ENCODE measurements around the gene FJX1.

FJX1 gene

DNA sequence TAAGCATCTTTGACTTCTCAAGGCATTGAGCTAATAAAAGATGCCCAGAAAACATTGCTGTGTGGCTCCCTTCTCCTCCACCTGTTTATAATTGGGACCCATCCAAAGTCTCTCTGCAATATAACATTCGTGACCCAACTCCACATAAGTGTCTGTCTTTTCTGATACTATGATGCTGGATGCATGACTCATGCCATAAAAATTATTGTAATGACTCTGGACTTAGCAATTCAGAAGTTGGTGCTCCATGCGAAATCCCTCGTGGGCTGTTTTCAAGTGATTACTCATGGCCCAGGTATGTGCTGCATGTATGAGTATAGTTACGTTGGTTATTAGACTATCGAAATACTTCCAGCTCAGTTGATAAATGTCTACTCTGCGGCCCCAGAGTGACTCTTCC is 11.7 kb downstream of the FJX1 start:
- no peak for DNase-seq (ENCODE audit: low spot score)
- TF ChIP-seq, protein P1, sequence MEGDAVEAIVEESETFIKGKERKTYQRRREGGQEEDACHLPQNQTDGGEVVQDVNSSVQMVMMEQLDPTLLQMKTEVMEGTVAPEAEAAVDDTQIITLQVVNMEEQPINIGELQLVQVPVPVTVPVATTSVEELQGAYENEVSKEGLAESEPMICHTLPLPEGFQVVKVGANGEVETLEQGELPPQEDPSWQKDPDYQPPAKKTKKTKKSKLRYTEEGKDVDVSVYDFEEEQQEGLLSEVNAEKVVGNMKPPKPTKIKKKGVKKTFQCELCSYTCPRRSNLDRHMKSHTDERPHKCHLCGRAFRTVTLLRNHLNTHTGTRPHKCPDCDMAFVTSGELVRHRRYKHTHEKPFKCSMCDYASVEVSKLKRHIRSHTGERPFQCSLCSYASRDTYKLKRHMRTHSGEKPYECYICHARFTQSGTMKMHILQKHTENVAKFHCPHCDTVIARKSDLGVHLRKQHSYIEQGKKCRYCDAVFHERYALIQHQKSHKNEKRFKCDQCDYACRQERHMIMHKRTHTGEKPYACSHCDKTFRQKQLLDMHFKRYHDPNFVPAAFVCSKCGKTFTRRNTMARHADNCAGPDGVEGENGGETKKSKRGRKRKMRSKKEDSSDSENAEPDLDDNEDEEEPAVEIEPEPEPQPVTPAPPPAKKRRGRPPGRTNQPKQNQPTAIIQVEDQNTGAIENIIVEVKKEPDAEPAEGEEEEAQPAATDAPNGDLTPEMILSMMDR (IDR thresholded peaks at IDR 0.05; ENCODE audit: extremely low read depth, missing control alignments) = no peak

DNA sequence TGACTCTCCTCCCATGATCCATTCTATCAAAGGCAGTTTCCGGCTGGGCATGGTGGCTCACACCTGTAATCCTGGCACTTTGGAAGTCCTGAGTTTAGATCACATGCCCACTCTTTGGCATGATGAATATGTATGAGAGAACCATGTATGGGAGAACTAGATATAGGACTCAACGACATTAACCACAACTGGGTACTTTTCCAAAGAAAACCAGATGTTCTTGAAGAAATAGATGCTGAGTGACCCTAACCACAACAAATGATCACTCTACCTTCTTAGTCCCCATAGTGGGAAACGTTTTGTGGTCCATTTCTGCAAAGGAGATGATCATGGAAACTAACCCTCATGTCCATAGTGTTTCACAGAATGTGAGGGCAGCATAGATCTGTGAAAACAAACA is 13.6 kb downstream of the FJX1 start:
- TF ChIP-seq, protein P1 (IDR thresholded peaks at IDR 0.05; ENCODE audit: extremely low read depth, missing control alignments) = no peak

GRCh38 chr11:35632301-35632700 is 14.0 kb downstream of the FJX1 start:
- DNase-seq (ENCODE audit: low spot score) = no peak
- TF ChIP-seq, protein P1 (IDR thresholded peaks at IDR 0.05; ENCODE audit: extremely low read depth, missing control alignments) = no peak

More for the DNA sequence above, 13.6 kb downstream of the FJX1 start:
- DNase-seq (ENCODE audit: low spot score) = no peak

- TF ChIP-seq, protein P1 (IDR thresholded peaks at IDR 0.05; ENCODE audit: extremely low read depth, missing control alignments) = no peak
Observed at GRCh38 chr11:35633827-35634423, 15.7 kb downstream of the FJX1 start.

DNA sequence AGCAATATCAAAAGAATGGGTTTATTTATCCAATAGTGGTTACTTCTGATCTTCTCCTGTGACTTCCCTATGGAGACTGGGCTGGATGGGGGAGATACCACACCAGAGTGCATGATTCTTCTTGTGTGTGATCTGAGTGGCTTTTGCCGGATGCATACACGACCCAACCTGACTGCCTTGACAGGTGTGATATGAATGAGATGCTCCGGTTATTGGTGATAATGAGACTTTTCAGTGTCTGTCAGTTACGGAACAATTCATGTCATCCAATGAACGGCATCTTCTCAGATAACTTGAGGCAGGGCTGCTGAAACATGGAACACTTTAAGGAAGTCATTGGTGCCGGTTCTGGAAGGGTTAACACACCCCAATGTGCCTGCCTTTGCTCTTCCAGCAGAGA is 17.7 kb downstream of the FJX1 start:
- no peak for DNase-seq (ENCODE audit: low spot score)
- TF ChIP-seq, protein P1 (IDR thresholded peaks at IDR 0.05; ENCODE audit: extremely low read depth, missing control alignments) = no peak

More at GRCh38 chr11:35633827-35634423, 15.7 kb downstream of the FJX1 start:
- DNase-seq (ENCODE audit: low spot score) = no peak

- TF ChIP-seq, protein P1 (IDR thresholded peaks at IDR 0.05; ENCODE audit: extremely low read depth, missing control alignments) = no peak
- no peak for DNase-seq (ENCODE audit: low spot score)
Observed at GRCh38 chr11:35639591-35640179, 21.4 kb downstream of the FJX1 start.

DNA sequence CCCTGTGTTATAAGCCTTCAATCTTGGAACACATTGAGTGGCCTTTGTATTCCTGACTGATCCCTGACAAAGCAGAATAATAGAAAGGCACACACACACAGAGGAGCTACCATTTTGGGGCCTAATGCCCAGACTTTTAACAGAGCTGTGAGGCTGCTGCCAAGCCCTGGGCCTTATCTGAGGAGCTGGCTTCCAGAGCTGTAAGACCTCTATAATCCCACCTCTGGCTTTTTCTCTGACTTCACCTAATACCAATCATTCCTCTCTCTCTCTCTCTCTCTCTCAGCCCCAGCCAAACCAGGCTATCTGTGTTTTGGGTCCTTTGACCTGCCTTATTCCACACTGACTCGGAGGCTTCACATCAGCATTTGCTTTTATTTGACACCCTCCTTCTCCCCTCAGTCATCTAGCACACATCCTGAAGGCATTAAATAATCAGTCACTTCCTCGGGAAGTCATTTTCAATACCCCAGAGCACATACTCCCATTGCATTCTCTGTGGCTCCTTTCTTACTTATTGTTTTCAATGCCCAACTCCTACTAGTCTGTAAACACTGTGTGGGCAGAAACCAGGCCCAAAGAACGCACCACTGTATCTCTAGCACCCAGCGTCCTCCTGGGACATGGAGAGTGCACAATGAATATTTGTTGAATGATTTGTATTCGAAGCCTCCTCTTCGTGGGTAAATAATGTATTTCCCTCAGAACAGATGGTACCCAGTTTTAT is 23.1 kb downstream of the FJX1 start:
- TF ChIP-seq, protein P1 (IDR thresholded peaks at IDR 0.05; ENCODE audit: extremely low read depth, missing control alignments) = no peak
- no peak for DNase-seq (ENCODE audit: low spot score)
